AG08395 (cell line): Measurements from ENCODE around the gene CDK16.

Experiments
- DNase-seq: peaks from one replicate; pipeline ENCODE4 v3.0.0; 2012; ENCODE audit warnings: mixed read lengths, low spot score

CDK16 gene

DNA sequence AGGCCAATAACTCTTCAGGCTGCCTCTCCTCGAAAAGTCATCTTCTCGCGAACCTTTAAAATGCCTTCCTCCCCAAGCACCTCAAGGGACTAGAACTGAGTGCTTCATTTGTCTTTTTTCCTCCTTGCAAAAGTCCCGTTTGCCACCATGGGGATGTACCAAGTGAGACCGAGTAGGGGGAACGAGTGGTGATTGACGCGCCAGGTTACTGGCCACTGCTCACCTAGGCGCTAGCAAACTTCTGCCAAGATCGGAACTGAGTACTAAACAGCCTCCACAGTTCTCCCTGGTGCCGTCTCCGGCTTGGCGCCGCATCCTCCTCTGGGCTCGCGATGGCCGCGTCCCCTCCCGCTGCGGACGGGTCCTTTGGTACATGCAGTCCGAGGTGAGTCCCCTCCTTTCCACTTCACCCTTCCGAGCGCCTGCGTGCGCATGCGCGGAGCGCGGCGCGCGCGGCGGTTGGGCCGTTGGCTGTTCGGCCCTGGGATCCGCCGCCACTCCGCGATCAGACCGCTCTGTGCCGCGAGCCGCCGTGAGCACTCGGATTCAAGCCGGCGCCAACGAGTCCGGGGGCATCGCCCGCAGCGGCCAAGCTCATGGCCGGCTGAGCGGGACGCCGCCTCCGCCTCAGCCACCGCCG, at the start of gene CDK16:
Gene CDK16 (plus strand): TSS at position 402 of the 640 bp plus-strand sequence. CDS start 4,877 bp downstream, outside the sequence.
- DNase-seq, result peak; percentile 95

DNA sequence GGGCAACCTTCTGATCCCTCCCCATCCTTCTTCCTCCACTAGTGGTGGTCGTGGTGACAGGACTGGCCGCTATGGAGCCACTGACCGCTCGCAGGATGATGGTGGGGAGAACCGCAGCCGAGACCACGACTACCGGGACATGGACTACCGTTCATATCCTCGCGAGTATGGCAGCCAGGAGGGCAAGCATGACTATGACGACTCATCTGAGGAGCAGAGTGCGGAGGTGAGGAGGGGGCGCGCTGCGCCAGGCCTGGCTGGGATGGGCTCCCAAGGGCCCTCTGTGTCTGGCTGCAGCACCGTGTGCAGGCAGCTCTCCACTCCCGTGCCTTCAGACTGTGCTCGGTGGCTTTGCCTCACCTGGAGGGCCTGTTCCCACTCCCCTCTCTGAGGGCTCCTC, 49.2 kb upstream of the CDK16 start:
- DNase-seq, result no peak

DNA sequence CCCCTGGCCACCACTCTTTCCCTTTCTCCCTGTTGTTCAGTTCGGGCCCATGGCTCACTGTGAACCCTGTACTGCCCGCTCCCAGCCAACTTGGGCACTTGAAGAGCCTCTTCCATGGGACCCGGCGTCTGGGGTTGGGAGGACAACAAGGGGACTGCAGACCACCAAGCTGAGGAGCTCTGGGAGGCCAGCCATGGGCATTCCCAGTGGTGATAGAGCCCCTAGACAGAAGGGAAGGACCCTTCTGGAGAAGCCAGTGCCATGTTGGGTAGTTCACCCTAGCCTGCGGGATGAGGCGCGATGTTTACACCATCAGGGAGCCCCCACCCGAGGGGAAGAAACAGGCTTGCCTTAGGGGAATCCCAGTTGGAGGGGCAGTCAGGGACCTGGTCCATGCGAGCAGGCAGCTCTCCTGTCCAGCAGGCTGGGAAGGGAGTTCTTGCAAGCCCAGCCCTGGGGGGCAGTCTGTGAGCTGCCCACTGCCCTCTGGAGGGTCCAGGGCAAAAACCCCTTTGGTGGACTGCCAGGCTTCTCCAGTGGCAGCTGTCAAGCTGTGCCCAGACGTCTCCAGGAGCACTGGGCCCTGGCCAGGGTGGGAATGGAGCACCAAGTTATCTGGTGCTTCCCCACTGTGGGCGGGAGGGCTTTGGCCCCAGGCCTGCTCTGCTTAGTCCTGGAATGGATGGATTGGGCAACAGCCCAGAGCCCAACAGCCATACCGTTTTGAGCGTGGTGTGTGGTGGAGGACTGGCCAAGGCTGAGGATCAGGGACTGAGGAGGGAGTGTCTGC, 48.6 kb upstream of the CDK16 start:
- no peak for DNase-seq

DNA sequence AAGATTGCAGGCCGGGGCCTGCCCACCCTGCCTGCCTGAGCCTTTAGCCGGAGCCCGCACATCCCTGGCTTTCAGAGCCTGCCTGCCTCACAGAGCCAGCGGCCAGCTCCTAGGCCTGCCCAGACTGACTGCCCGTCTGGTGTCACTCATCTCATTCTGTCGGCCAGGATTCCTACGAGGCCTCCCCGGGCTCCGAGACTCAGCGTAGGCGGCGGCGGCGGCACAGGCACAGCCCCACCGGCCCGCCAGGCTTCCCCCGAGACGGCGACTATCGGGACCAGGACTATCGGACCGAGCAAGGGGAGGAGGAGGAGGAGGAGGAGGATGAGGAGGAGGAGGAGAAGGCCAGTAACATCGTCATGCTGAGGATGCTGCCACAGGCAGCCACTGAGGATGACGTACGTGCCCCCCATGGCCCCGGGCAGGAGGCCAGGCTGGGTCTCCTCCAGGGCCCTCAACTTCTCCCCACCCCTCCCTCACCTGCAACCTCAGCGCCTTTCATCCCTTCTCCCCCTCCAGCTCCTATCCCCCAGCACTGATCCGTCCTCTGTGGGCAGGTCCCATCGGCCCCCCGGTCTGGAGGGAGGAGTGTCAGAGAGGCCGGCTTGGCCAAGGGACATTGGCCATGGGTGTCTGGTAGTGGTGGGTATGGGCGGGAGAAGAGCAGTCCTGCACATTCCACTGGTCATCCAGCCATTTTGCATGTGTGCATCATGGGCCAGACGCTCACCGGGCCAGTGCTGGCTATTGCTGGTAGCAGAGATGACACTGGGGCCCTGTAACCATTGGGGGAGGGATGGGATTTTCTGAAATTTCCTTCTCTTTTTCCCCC, 47.4 kb upstream of the CDK16 start:
- DNase-seq, result no peak

- no peak for DNase-seq
Measured at GRCh38 chrX:47171996-47172395, 46.5 kb upstream of the CDK16 start.

- no peak for DNase-seq
Measured at GRCh38 chrX:47172549-47172948, 45.9 kb upstream of the CDK16 start.

DNA sequence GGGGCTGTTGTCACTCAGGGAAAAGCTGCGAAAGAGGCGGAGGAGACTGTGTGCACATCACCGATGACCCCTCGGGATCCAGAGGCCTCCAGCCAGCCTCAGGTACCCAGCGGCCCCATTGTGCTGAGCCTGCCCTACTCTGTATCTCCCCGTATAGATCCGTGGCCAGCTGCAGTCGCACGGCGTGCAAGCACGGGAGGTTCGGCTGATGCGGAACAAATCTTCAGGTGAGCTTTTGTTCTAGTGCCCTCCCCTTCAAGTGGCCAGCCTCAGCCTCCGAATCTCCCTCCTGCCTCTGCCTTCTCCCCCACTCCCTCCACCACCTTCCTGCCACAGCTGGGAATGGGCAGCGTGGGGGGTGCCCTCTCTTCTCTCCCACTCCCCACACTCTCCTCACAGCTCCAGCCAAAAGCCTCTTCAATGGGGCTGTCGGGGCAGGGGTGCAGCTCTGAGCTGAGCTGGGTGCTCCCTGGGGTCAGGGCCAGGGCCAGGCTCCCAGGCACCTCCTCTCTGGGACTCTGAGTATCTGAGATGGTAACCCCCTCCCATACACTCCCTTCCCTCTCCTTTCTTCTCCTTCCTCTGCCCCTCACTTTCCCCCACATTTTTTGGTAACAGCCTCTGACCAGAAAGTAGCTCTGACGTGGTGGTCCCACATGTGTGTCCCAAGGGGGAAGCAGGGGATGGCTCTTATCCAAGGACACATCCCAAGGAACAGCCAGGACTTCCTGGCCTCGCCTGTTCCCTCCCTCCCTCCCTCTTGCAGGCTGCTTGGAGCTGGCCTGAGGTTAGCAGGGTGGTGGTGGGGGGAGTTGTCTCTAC, 45.3 kb upstream of the CDK16 start:
- DNase-seq, result no peak

GRCh38 chrX:47174376-47174775, 44.1 kb upstream of the CDK16 start:
- DNase-seq, result no peak

- no peak for DNase-seq
Measured at GRCh38 chrX:47174846-47175587, 43.5 kb upstream of the CDK16 start.

DNA sequence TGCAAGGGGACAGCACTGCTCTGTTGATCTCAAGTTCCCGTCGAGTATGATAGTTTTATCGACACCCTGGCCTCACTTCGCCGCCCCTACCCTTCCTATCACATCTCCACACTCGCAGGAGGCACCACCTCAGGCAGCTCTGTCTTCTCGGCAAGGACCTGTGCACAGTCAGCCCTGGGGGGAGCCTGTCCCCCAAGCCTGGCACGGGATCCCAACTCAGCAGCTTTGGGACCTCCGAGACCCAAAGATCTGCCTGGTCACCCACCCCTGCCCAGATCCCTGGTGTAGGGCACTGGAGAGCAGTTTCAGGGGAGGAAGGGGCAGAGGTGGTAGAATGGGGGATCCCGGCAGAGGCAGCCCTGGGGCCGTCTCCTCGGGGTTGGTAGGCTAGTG, 42.9 kb upstream of the CDK16 start:
- no peak for DNase-seq

DNA sequence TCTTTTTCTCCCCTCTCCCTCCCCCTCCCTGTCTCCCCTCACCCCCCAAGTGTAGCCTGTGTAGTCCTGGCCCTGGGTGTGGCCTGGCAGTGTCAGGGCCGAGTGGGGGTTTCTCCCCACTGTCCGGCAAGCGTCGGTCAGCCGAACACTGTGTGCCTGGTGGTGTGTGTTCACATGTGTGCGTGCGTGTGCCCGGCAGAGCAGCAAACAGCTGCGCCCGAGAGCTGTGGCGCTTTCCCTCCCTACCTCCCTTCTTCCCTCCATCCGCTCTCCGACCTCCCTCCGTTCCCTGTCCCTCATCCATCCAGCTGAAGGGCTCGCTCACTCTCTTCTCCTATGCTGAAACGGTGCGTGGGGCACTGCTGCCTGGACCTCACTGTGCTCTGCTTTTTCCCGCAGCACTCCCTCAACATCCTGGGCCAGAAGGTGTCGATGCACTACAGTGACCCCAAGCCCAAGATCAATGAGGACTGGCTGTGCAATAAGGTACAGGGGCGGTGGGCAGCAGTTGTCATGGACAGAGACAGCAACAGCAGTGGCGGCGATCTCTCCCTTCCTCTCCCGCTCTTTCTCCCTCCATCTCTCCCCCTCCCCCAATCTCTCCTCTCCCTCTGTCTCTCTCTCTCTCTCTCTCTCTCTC, 42.3 kb upstream of the CDK16 start:
- DNase-seq, result no peak

- DNase-seq, result no peak
Measured at GRCh38 chrX:47177079-47177478, 41.4 kb upstream of the CDK16 start.

GRCh38 chrX:47178337-47178736, 40.1 kb upstream of the CDK16 start:
- no peak for DNase-seq

GRCh38 chrX:47179221-47179927, 39.1 kb upstream of the CDK16 start:
- DNase-seq, result peak; percentile 86

- DNase-seq, result no peak
Measured at GRCh38 chrX:47179928-47180255, 38.6 kb upstream of the CDK16 start.

- DNase-seq, result no peak
Measured at GRCh38 chrX:47180346-47180745, 38.1 kb upstream of the CDK16 start.

DNA sequence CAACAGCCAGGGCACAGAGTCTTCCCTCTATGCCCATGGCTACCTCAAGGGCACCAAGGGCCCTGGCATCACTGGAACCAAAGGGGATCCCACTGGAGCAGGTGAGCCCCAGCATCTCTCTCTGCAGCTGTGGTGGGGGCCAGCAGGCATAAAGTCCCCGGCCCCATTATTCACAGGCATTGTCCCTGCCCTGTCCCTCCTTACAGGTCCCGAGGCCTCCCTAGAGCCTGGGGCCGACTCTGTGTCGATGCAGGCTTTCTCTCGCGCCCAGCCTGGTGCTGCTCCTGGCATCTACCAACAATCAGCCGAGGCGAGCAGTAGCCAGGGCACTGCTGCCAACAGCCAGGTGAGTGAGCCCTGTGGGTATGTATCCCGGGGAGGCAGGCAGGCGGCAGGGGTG, 37.2 kb upstream of the CDK16 start:
- DNase-seq, result no peak

- no peak for DNase-seq
Measured at GRCh38 chrX:47182106-47182700, 36.3 kb upstream of the CDK16 start.

DNA sequence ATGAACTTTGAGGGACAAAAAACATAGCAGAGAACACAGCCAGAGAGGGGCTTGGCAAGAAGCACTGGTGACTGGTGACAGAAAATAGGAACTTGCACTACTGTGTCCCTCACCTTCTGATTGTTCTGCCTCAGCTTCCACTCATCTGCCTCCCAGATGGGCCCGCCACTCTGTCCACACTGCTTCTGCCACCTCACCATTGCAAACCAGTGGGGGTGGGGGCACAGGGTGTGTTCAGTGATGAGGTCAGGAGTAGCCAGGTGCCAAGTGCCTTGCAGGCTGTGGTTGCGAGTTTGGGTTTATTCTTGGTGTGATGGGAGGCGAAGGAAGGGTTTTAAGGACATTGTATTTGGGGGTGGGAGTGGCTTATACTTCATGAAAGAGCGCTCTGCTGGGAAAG, 34.0 kb upstream of the CDK16 start:
- no peak for DNase-seq

DNA sequence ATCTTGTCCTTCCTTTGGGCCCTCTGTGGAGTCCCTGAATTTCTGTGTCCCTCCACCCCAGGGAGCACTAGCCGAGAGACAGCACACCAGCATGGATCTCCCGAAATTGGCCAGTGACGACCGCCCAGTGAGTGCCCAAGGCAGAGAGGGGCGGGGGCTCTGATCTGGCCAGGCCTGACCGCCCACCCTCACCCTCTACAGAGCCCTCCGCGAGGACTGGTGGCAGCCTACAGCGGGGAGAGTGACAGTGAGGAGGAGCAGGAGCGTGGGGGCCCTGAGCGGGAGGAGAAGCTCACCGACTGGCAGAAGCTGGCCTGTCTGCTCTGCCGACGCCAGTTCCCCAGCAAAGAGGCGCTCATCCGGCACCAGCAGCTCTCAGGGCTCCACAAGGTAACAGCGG, 33.2 kb upstream of the CDK16 start:
- no peak for DNase-seq
